Loucy (cell line): ENCODE data around the gene SRD5A3.

ENCODE experiments used
- EZH2phosphoT487 ChIP-seq: fragments of 200-600 bp; IDR thresholded peaks from 2 replicates; pipeline ENCODE4 v1.6.1; 2018; ENCODE audit warnings: antibody characterized with exemption, mild to moderate bottlenecking, moderate library complexity, borderline replicate concordance
- TF ChIP-seq, protein P1 (sequence below): fragments of 200-600 bp; sonication (generic); conservative IDR thresholded peaks from 2 replicates; pipeline ENCODE4 v1.5.1; 2014; ENCODE audit warnings: mild to moderate bottlenecking, antibody characterized with exemption, low read length

DNA sequence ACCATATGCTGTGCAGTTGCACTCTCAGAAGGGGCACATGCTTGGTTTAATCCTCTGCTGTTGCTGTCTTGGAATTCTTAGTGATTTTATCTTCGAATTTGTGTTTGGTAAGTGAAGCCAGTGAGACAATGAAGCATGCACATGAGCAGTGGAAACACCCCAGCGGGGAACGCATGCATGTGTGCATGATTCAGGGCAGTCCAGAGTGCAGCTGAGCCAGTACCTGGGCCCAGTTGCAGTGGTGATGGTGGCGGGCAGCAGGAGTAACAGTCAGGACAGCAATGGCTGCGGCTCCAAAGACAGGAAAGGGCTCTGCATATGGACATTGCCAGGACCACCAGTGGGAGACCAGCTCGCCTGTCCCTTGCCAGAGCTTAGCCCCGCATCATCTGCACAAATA, 35.5 kb downstream of the SRD5A3 start:
- TF ChIP-seq, protein P1, sequence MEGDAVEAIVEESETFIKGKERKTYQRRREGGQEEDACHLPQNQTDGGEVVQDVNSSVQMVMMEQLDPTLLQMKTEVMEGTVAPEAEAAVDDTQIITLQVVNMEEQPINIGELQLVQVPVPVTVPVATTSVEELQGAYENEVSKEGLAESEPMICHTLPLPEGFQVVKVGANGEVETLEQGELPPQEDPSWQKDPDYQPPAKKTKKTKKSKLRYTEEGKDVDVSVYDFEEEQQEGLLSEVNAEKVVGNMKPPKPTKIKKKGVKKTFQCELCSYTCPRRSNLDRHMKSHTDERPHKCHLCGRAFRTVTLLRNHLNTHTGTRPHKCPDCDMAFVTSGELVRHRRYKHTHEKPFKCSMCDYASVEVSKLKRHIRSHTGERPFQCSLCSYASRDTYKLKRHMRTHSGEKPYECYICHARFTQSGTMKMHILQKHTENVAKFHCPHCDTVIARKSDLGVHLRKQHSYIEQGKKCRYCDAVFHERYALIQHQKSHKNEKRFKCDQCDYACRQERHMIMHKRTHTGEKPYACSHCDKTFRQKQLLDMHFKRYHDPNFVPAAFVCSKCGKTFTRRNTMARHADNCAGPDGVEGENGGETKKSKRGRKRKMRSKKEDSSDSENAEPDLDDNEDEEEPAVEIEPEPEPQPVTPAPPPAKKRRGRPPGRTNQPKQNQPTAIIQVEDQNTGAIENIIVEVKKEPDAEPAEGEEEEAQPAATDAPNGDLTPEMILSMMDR, result no peak
- no peak for TF ChIP-seq EZH2phosphoT487
